ENCODE results near the gene ZNF888.

Gene ZNF888

GRCh38 chr19:52922841-52923777 lies at the start of gene ZNF888:
TSS of gene ZNF888 (minus strand) at chr19:52923428. CDS start at chr19:52917873, 5,555 bp downstream.
- peak; percentile 56 for DNase-seq

- DNase-seq: no peak
These were observed 44.5 kb upstream of the ZNF888 start for GRCh38 chr19:52967772-52968171.

DNA sequence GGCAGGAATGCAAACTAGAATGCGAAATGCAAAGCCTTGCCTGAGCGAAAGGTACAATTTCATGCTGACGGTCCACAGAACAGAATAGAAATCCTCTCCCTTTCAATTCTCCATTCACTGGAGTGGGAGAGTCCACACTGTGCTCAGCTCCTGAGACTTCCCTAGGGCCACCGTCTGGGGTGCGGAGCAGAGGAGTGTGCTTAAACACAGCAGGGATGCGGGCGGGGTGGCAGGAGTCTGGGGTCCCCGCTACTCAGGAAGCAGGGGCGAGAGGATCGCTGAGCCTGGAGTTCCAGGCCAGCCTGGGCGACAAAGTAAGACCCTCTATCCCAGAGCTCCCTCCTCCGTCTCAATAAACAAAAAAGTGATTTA lies 40.0 kb upstream of the ZNF888 start:
- DNase-seq: peak; percentile 21

DNA sequence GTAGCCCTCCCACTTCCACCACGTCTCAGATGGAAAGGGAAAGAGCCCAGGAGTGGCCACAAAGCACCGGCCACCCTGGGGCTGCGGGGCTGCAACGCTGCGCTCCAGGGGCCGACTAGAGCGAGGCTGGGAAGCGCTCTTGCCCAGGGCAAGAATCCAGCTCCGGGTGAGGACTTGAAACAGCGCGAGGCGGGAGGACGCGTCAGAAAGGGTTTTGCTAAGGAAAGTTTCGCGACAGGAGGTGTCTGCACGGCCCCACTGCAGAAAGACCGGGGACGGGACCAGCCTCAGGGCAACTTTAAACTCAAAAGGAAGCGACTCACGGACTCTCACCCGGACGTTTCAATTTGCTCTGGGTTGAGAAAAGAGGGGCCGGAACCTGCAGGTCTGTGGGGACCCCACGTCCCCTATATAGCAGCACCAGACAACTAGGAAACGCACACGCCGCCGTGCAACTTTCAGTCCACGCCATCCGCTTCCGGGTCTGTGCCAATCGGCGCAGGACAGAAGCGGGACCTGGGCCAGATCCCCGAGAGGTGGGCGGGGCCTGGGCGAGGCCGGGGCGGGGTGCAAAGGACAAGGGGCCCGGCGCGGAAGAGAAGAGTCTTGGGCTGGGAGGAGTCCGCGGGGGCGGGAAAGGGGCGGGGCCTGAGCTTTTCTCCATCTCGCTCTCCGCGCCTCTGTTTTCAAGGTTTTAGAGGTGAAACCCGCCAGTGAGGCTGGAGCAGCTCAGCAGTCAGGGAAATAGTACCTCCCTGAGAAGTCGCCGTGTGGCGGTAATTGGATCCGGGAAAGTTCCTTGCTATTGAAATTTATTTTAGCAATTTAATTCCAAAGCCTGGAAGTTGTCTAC lies 39.4 kb upstream of the ZNF888 start, which contains the start of gene ZNF816:
Gene ZNF816 (minus strand): TSS at position 488 of the 853 bp plus-strand sequence. CDS start 6,792 bp downstream, outside the sequence.
- peak; percentile 72 for DNase-seq

DNA sequence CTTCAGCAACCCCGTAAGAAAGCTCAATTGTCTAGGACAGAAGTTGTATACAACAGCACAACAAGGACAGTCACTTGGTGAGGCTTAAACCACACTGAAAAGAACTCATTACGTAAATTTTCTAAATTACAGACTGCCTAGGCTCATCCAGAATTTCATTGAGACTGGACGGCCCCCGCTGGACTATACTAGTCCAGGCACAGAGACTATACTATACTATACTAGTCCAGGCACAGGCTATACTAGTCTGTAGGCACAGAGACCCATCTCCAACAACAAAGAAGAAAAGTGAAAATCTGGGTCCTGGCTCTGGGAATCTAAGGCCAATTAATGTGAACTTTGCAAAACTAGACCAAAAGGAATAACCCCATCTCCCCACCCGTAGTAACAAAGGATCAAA lies 38.8 kb upstream of the ZNF888 start:
- DNase-seq: no peak

GRCh38 chr19:52959613-52960295 lies 36.5 kb upstream of the ZNF888 start:
- no peak for DNase-seq

DNA sequence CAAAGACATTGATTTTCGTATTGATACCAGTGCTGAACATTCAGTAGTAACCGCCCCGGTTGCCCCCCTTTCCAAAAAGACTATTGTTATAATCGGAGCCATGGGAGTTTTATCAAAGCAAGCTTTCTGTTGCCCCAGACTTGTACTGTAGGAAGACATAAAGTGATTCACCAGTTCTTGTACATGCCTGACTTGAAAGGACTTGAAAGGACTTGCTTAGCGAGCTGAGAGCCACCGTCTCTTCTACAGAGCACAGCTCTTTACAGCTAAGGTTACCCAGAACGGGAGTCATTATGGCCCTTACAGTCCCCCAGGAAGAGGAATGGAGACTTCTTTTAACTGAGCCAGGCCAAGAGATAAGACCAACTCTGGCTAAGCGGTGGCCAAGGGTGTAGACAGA lies 34.4 kb upstream of the ZNF888 start:
- DNase-seq: no peak

GRCh38 chr19:52956917-52957316 lies 33.7 kb upstream of the ZNF888 start:
- no peak for DNase-seq

- DNase-seq: no peak
These were observed 26.2 kb upstream of the ZNF888 start for GRCh38 chr19:52949422-52949821.

DNA sequence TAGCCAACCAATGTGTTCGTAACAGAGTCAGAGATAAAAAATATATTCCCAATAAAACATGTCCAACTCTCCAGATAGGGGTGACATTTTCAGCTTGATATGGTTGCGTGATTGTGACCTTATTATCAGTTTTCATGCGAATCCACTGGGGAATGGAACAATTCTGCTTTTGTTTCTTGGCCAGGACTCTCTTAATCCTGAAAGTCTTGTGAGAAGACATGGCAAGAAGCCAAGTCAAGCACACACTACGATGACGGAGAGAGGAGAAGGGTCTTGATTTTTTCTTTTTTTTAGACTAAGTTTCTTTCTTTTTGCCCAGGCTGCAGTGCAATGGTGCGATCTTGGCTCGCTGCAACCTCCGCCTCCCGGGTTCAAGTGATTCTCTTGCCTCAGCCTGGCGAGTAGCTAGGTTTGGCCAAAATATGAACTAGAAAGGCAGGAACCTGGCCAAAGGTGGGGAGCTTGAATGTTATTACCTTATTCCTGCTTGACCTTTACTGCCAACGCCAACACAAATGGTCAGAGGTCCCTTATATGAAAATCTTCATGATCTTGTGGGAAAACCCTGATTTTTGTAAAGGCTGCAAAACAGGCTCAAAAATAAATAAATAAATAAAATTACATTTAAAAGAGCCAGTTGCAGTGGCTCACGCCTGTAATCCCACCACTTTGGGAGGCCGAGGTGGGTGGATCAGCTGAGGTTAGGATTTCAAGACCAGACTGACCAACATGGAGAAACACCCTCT lies 25.0 kb upstream of the ZNF888 start:
- DNase-seq: no peak

- no peak for DNase-seq
These were observed 23.4 kb upstream of the ZNF888 start for GRCh38 chr19:52946322-52947310.

DNA sequence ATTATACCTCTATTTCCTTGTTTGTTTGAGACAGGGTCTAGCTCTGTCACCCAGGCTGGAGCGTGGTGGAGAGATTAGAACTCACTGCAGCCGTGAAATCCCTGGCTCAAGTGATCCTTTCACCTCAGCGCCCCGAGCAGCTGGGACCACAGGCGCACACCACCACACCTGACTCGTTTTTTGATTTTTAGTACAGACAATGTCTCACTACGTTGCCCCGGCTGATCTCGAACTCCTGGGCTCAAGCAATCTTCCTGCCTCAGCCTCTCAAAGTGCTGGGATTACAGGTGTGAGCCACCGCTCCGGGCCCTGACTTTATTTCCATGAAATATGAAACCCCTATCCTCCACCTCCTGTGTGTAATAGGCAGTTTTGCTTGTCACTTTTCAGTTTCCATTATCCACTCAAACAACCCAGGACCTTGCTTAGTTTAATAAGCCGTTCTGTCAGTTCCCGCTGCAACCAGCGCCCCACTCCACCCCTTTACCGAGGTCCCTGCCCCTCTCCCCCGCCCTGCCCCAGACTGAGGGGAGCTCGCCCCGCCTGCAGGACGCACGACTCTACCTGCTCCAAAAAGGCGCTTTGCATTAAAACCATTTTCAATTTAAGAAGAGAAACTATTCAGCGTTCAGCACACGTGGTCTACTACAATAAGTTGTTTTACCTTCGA lies 22.6 kb upstream of the ZNF888 start:
- DNase-seq: no peak

GRCh38 chr19:52944703-52945493 lies 21.7 kb upstream of the ZNF888 start:
- DNase-seq: peak; percentile 31

GRCh38 chr19:52943884-52944643 lies 20.8 kb upstream of the ZNF888 start:
- DNase-seq: no peak

- DNase-seq: no peak
These were observed 20.1 kb upstream of the ZNF888 start for GRCh38 chr19:52943134-52943883.

- DNase-seq: peak; percentile 31
These were observed 19.3 kb upstream of the ZNF888 start for GRCh38 chr19:52942386-52943133.

DNA sequence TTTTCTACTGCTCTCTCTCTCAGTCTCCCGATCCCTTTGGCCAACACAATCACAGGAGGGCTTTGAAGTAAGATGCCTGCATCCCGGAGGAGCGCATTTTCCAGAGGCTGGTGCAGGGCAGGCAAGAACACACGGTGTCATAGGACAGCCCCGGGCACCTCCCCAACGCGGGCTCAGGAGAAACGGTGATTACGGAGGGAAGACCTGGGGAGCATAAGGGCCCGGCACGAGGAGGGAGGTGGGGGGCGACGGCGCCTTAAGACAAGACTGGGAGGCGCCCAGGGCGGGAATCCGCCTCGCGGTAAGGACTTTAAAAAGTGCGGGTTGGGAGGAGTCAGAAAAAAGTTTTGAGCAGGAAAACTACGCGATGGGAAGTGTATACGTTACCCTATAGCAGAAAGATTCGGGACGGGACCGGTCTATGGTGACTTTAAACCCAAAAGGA lies 18.7 kb upstream of the ZNF888 start:
- no peak for DNase-seq
